Effector CD4-positive, alpha-beta T cell (primary cell): ENCODE results near the gene MED9.
"Not testable (repeated sequence)": the region's sequence is repeated elsewhere in the genome, so short reads cannot be mapped to it uniquely, and the experiment has no call there.

Experiments
- DNase-seq: peaks from one replicate; pipeline ENCODE4 v3.0.0-alpha.2; 2020

The MED9 gene

GRCh38 chr17:17455173-17455572 is 21.6 kb upstream of the MED9 start:
- no peak for DNase-seq

DNA sequence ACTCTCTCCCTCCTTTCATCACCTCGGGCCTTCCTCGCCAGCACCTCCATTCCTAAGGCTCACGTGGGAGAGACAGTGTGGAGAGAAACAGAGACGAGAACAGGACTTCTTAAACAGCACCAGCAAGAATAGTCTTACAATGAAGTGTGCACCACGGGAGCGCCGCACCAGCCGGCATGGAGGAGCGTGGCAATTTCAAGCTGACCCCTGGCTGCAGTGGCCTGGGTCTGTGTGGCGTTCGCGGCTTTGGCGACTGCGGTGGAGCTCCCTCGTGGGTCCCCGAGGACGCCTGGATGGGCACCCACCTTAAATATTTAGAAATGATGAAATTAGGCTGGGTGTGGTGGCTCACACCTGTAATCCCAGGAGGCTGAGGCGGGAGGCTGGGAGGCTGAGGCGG is 20.5 kb upstream of the MED9 start:
- DNase-seq, result no peak

GRCh38 chr17:17457680-17458079 is 19.1 kb upstream of the MED9 start:
- DNase-seq, result no peak

DNA sequence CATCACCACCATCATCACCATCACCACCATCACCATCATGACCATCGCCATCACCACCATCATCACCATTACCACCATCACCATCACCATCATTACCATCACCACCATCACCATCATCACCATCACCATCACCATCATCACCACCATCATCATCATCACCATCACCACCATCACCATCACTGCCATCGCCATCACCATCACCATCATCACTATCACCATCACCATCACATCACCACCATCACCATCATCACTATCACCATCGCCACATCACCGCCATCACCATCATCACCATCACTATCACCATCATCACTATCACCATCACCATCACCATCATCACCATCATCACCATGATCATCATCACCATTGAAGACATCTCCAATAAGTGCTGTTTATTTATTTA is 16.8 kb upstream of the MED9 start:
- DNase-seq, result no peak

DNA sequence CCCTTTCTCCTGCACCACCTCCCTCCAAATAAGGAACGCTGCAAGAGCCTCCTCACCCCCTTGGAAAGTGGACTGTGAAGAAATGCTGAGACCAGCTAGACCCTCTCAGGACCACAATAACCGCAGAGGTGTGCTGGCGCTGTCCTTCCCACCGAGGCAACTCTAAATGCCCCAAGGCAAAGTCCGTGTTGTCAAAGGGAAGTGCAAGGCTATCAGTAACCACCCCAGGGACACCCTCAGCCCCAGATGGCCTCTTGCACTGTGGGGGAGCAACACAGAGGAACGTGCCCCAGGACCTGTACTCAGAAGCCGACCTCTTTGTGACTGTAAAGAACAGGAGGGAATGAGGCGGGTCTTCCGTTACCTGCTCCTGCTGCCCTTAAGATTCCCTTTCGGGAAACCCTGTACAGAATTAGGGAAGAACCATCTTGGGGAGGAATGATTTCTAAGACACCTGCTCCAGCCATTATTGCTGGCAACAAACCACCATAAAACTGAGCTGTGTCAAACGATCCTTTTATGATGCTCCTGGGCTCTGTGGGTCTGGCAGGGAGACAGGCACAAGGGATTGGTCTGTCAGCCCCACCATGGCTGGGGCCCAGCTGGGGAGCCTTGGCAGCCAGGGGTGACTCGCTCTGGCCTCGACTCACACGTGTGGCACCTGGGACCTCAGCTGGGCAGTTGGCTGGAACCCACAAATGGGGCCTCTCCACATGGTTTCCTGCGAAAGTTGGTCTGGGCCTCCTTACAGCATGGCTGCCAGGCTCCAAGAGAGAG is 14.6 kb upstream of the MED9 start:
- DNase-seq, result no peak

DNA sequence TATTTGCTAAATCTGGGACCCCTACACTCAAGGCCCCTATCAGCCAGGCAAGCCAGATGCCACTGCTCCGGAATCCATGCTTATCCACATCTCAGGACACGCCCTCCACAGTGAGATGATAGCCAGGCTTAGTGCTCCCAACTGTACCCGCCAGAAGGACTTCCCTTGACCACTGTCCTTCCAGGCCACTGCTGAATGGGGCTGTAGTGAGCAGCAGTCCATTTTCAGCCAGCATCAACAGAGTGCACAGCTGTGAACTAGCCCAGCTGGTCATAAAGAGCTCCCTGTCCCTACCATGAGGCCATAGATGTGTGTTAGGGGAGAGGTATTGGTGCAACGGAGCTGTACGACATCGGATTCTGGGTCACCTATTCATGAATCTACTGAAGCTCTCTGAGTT is 13.0 kb upstream of the MED9 start:
- DNase-seq, result no peak

GRCh38 chr17:17465878-17466277 is 10.9 kb upstream of the MED9 start:
- DNase-seq, result not testable (repeated sequence)

- no peak for DNase-seq
Measured at GRCh38 chr17:17466511-17466910, 10.3 kb upstream of the MED9 start.

DNA sequence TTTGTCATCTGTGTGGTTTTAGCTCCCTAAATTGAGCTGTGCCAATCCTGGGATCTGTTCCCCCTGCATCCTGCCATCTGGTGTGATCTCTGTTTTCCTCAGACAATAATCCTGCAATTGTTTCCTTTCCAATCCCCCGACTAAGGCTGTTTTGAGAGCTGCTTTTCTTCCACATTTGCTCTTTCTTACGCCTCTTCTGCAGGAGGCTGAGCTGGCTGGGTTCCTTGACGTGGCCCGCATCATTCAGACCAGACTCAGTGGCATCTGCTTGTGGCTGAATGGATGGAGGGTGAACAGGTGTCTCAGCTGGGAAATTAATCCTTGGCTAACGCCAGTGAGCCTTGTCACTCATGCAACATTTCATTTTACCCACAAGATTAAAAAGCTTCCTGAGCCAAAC is 9.8 kb upstream of the MED9 start:
- no peak for DNase-seq

- DNase-seq, result no peak
Measured at GRCh38 chr17:17467720-17468119, 9.1 kb upstream of the MED9 start.

GRCh38 chr17:17468217-17469010 is 8.4 kb upstream of the MED9 start:
- no peak for DNase-seq

DNA sequence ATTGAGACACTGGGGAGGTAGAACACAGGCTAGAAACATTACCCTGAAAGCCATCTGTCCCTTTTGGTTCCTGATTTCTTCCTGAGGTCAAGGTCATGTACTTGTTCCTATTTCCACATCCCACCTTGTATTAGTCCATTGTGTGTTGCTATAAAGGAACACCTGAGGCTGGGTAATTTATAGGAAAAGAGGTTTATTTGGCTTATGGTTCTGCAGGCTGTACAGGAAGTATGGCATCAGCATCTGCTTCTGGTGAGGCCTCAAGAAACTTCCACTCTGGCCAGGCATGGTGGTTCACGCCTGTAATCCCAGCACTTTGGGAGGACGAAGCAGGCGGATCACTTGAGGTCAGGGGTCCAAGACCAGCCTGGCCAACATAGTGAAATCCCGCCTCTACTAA is 7.4 kb upstream of the MED9 start:
- DNase-seq, result no peak

DNA sequence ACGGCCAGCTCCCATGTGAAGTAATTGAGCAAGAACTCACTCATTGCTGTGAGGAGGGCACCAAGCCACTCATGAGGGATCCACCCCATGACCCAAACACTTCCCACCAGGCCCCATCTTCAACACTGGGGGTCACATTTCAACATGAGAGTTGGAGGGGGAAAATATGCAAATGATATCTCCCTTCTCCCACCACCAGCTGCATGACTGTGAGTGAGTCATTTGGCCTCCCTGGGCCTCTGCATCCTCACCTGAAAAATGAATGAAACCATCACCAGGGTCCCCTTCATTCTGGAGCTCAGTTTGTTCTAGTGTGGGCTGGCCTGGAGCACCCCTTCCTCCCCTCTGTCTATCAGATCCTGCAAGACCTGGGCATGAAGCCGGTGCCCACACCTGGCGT is 6.8 kb upstream of the MED9 start:
- no peak for DNase-seq

DNA sequence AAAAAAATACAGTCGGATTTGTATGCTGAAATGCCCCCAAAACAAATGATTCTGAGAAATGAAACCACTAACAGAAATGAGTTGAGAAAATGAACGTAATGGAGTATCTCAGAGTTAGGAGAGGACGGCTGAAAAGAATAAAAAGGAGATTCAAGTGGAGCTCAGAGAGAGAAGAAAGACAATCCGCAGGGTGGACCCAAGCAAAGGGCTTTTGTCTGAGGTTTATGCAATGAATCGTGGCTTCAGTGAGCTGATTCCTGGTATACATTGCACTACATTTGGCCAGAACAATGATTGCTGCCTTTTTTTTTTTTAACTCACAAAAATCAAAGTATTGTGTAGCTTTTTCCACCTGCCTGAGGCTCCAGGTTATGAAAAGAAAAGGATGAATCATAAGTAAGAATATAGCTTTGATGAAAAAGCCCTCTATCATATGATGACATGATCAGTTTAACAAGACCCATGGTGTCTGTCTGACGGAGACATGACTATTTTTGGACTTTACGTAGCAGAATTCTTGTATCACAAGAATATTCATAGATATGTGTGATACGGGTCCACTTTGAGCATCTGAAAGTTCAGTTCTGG is 4.4 kb upstream of the MED9 start:
- DNase-seq, result no peak

DNA sequence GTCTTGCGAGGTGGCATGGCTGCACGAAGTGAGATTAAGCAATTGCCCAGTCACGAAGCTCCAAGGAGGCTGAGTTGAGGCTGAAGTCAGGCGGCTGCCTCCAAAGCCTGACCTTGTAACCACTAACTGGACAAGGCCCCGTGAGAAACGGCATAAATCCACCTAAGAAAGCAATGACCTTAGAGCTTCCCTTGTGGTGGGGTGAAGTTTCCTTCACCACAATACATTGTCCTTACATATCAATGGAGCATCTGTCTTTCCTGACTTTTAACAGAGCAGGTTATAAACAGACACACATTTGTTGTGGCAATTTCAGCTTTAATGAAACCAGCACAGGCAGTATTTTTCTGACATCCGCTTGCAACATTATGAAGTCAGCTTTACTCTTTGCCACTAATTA is 2.5 kb upstream of the MED9 start:
- DNase-seq, result no peak

DNA sequence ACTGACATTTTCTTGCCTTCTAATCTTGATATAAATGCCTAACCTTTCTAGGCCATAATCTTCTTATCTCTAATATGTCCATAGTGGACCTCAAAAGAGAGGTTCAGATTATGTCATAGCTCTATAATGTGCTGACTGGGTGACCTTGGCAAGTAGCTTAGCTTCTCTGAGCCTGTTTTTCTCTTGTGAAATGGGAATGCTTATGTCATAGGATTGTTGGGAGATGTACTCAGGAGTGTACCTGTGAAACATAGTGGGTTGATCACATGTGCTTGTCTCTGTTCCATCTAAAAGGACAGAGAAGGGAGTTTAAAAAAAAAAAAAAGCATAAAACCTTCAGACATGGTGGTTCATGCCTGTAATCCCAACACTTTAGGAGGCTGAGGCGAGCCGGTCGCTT is 2.4 kb downstream of the MED9 start:
- no peak for DNase-seq

- DNase-seq, result no peak
Measured at GRCh38 chr17:17480593-17481148, 3.9 kb downstream of the MED9 start.

GRCh38 chr17:17481860-17482259 is 5.1 kb downstream of the MED9 start:
- no peak for DNase-seq

DNA sequence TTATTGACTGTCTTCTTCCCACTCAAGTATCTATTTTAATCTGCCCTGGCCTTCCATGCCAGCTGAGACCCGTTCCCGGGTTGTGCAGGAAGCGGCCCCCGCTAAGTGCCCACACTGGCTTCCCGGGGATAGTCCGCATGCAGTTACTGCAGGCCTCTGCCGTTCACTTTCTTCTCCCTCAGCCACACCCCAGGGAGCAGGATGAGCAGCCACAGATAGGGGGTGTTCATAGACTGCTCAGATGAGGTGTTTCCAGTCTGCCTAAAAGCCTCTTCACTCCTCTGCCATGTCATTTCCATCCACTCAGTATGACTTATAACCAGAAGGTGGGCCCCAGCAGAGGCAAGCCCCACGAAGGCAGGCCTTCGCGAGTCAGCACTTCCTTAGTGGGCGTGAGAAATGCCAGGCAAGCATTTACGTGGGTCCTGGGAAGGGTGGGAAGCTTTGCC is 7.7 kb downstream of the MED9 start:
- DNase-seq, result no peak

DNA sequence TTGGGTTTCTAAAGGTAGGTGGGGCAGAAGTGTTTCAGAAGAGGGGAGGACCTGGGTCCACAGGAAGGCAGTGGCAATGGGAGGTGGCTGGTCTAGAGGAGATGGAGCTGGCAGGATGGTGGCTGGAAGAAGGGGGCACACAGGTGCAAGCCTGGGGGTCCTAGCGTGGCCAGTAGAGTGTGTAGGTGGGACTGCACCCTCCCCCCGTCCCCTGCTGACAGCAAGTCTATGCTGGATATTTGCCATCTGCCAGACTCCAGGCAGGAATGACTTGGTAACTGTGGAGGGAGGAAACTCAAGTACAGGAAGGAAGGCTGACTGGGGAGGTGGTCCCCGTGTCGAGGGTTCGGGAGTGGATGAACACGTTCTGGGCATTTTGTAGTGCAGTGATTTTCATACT is 8.6 kb downstream of the MED9 start:
- DNase-seq, result no peak

DNA sequence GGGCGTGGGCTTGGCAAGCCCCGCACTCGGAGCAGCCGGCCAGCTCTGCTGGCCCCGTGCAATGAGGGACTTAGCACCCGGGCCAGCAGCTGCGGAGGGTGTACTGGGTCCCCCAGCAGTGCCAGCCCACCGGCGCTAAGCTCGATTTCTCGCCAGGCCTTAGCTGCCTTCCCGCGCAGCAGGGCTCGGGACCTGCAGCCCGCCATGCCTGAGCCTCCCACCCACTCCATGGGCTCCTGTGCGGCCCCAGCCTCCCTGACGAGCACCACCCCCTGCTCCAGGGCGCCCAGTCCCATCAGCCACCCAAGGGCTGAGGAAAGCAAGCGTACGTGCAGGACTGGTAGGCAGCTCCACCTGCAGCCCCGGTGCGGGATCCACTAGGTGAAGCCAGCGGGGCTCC is 9.6 kb downstream of the MED9 start:
- DNase-seq, result not testable (repeated sequence)

- no peak for DNase-seq
Measured at GRCh38 chr17:17487998-17488397, 11.2 kb downstream of the MED9 start.

DNA sequence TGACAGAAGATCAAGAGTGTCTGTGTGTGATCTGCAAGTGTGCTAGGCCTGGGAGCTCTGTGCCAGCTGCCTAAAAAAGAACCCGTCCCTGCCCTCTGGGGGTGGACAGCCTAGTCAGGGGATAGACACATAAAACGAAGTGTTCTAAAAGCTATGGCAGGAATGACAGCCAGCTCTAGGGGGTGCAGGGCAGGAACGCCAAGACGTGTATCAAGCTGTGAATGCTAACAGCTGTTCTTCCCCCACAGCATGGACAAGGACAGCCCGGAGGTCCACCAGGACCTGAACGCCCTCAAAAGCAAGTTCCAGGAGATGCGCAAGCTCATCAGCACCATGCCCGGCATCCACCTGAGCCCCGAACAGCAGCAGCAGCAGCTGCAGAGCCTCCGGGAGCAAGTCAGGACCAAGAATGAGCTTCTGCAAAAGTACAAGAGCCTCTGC is 14.3 kb downstream of the MED9 start:
- no peak for DNase-seq

DNA sequence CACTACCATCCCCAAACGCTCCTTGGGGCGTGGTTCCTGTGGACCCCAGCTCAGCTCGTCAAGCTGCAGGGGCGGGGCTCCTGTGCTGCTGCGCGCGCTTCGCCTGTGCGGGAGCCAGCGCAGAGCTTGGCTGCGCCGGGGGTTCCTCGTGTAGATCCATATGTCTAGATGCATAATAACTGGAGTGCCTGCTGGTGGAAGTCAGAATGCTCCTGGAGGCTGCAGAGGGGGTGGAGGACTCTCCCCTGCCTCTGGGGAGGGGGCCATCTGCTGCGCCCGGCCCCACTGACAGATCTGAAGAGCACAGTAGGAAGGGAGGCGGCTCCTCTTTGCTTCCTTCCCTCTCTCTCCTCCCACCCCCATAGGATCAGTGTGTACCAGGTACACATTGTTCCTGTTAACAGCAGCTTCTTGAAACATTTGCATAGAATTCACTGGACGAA is 14.8 kb downstream of the MED9 start:
- no peak for DNase-seq
